GM21526 (cell line): Measurements from ENCODE around the gene PTPRD.
"Not testable (repeated sequence)": the region's sequence is repeated elsewhere in the genome, so short reads cannot be mapped to it uniquely, and the experiment has no call there.

Experiments
- ATAC-seq: cut with Tn5 transposase; IDR thresholded peaks from one replicate; pipeline ENCODE4 v1.9.1; 2021; ENCODE audit warnings: moderate library complexity; ENCODE audit not compliant: unreplicated experiment, low FRiP score

Gene PTPRD

DNA sequence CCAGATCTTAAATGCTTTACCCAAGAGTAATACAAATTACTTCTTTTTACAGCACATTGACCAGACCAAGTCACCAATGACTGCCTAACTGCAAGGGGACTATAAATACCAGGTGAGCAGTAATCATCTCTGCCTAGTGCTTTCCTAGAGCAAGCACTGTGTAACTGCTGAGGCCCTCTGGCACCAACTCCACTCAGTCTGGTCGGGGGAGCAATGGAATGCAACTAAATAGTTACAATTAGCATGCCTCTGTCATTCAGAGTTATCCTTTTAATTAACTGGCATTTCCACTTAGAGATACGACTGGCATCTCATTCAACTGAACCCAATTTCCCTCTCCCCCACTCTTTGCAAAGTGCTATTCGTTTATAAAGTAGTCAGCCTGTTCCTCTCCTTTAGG, 1504.2 kb downstream of the PTPRD start:
- no peak for ATAC-seq

DNA sequence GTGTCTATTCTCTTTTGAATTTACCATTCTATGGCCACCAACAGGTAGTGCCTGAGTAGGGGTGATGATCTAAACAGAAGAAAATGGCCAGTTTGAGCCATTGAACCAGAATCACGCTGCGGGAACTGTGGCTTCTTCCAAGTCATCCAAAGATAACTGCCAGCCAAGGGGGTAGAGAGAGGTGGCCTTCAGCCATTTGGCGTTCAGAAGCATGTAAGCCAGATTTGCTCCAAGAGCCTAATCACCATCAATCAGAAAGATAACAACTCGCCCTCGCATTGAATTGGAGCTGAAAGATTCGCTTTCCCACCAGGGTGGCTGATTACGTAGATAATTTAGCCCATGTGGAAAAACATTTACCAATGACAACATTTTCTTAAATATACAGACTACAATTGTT, 1510.5 kb downstream of the PTPRD start:
- no peak for ATAC-seq

DNA sequence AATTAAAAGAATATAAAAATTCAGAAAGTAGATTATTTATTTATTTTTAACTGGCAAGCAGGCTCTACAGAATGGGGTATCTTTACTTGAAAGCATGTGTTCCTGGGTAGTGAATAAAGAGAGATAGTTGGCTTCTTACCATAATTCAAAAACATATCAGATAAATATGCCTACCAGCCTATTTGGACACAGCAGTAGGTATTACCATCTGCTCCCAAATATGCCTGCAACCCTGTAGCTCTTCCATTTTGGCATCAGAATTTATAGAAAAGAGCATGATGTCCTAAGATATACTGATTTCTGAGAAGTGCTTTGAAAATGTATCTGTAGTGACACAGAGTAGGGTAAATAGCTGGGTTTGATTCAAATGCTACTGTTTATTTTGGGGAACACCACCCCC, 1512.7 kb downstream of the PTPRD start:
- no peak for ATAC-seq

DNA sequence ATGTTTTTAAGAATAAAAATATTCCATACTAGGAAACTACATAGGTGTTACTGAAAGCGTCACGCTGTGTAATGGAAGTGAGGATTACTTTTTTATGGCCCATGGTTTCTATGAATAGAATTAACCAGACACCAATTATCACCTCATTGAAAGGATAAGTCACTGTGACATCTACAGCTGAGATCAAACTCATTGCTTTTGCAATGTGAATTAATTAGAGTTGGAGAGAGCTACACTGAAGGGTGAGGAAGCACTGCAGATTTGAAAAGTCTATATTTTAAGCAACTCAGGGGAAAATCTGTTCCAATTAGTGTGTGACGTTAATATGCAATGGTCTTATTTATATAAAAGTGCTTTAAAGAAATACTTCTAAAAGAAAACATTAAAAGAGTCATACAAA, 1513.2 kb downstream of the PTPRD start:
- no peak for ATAC-seq

DNA sequence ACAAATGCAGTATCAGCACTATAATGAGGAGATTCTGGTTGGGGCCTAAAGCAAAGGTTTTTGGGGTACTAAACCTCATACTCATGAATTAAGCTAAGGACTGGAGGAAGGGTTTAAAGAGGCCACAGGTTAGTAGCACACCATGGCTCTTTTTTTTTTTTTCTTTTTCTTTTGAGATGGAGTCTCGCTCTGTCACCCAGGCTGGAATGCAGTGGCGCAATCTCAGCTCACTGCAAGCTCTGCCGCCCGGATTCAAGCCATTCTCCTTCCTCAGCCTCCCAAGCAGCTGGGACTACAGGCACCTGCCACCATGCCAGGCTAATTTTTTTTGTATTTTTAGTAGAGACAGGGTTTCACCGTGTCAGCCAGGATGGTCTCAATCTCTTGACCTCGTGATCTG, 1515.5 kb downstream of the PTPRD start:
- ATAC-seq = not testable (repeated sequence)

DNA sequence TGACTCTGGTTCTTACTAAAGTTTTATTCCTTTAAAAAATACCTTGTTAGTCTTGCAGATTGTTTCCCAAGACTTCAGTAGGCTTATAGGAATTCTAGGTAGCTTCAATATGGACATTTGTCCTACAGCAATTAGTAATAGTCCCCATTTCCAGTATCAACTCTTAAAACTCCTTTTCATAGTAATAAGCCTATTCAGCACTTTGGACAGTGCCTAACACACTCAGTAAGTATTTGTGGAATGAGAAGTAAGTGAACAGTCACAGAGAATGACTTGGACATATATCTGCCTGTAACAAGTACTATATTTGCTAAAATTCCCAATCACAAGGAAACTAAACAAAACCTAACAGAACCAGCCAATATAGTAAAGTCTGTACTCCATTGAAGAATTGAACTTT, 1521.4 kb downstream of the PTPRD start:
- no peak for ATAC-seq

DNA sequence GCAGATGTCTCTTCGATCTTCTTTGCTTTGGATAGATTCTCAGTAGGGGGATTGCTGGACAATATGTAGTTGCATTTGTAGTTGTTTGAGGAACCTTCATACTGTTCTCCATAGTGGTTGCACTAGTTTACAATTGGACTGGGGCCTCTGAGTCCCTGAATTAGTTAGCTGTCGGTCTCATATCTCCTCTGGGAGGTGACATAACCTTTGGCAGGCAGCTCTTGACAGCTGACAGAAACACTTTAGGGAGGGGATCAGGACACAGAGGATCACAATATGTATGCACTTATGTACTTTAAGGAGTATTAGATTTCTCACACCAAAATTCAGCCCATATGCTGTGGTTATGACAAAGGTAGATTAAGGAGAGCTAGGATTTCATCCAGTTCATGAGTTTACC, 1533.3 kb downstream of the PTPRD start:
- ATAC-seq = no peak

DNA sequence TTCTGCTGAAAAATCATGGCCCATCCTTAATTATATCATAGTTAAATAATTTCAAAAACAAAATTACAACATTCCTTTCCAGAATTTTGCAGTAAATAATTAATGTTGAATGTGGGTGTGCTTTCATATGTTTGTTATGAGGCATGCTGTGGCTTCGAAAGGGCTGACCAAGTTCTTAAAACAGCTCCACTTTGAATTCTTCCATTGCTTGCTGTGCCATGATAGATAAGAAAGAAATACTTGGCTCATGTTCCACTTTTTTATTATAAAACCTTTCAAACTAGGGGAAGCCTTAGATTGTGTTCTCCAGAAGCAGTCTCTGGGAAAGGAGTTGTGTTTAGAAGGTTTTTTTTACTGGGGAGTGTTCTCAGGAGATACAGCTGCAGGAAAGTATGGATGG, 1534.5 kb downstream of the PTPRD start:
- no peak for ATAC-seq

DNA sequence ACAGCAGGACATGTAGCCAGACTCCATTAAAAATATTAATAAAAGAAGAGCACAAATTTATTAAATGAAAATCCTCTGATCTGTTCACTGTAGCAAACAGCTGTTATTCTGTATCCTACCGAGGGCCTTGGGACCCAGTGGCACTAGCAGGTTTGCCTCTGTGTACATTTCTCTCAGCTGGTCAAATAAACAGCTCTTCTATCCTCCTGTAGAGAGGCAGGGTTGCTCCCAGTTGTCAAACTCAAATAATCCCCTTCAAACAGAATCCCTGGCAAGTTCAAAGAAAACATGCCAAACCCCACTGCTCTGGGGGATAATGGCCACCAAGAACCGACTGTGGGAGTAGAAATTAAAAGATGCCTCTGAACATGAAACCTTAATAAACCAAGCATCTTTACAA, 1551.2 kb downstream of the PTPRD start:
- no peak for ATAC-seq

DNA sequence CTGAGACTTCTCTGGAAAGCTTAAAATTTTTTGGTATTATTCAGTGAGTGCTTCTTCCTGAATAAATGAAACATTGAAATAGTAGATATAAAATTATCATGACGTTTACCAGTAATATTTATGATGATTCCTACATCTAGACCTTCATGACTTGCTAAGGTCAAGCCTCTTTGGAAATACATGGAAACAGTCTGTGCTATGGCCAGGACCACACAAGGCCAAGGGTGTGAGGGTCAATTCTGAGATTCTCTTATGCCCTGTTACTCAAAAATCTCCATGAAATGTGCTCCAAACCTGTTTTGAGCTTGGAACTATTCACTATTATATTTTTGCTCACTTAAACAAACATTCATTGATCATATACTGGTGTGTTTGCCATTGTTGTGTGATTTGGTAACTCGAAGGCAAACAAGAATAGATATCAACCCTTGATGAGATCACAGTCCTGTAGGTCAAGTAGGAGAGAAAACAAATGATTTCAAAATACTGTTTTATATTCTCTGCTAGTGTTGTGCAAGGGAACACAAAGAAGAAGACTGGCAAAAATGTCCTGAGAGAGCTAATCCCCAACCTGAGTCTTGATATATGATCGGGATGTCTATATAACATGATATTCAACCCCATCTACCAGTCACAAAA, 1558.3 kb downstream of the PTPRD start:
- no peak for ATAC-seq

DNA sequence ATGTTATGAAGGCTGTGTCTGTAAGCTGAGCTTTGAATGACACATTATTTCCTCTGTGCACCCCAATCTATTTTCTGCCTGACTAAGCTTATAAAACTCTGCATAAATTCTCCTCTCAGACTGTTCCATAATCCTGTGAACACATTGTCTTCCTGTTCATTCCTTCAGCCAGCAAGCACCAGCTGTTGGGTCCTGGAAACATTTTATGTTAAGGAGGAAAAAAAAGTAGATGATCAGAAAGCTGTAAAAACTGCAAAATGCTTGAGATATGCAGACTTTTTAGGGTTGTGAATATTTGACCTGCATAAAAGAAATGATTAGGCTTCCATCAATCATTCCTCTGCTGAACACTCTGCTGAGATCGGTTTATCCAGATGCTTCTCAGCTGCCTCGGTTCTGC, 1567.2 kb downstream of the PTPRD start:
- ATAC-seq = no peak

DNA sequence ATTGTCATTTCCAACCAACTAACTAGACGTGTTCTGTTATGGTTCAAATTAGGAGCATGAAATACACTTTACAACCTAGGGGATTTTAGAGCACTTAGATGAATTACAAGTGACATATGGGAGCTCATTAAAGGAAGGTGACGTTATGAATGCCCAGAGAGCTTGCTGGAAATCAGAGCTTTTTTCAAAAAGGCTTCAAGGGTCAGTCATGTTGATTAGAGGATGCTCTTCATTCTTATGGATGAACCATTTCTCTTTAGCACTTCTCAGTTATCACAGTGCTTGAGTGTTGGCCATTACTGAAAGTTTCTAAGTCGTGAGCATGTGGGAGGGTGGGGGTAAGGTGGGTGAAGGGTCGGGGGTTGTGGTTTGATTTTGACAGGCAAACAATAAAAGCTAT, 1567.7 kb downstream of the PTPRD start:
- no peak for ATAC-seq

DNA sequence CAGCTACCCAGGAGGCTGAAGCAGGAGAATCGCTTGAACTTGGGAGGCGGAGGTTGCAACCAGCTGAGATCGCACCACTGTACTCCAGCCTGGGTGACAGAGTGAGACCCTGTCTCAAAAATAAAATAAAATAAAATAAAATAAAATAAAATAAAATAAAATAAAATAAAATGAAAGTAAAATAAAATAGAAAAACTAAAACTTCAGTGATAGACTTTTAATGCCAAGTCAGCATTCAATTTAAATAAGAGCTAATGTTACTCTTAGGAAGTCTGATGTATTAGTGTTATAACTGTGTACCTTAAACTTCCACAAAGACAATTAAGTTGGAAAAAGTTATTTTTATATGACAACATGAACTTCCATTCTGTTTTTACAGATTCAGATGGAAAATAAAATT, 1569.0 kb downstream of the PTPRD start:
- ATAC-seq = not testable (repeated sequence)

DNA sequence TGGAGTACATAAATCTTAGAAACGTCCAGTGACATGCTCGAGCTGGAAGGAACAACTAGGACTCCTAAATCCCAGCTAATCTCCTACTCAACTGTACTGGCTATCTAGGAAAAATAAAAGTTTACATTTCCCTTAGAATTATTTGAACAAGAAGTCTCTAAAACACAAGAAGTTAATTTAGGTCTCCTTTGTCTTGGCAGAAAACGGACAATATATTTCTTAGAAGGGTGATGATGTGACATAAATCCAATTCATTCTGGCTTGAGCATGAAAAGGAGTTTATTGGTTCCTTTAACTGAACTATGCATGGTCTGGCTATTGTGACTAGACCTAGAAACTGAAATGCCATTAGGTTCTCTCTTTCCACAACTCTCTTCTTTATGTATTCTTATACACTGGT, 1571.0 kb downstream of the PTPRD start:
- no peak for ATAC-seq

DNA sequence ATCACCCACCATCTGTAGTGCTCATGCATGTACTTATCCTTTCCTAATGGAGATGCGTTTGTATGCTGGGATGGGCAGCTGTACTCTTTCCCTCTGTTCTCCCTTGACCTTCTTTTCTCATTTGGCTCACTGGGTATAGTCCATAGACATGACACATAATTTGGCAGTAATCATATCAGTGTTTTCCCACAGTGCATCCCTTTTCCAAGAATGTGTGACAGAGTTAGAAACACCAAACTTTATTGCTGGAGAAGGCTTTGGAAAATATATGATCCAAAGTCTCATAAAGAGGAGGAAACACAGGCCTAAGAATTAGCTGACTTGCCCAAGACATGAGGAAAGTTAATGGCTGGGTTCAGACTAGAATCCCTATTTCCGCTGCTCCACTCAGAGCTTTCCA, 1579.8 kb downstream of the PTPRD start:
- ATAC-seq = no peak

DNA sequence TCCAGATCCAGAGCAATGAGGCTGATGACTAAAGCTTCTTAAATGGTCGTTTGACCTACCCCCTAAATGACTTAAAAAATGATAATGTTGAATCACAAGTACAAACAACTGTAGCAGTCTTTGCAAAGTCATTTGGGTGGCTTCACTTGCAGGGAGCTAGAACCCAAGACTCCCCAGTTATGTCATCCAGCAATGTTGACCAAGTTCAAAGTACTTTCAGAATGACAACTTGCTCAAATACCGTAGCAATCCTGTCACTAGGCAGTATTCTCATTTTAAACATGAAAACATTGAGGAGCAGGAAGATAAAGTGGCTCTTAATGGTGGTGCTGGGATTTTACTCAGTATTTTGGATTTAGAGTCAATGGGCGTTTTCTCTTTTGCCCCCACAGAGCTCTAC, 1596.2 kb downstream of the PTPRD start:
- ATAC-seq = no peak

DNA sequence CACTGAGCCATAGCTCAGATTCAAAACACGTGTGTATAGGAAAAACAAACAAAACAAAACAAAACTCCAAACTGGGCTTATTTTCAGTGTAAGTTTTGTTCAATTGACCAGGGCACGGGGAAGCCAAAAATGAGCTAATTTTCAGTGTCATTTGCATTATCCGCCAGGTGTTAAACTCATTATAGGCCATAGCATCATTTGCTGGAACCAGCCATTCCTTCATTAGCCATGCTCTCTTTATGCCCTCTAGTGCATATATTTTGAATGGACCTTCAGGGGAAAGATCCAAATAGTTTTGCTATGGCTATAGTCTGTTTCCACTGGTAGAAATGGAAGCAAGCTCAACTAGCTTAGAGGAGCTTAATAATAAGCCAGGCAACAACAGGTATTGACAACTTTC, 1608.0 kb downstream of the PTPRD start:
- no peak for ATAC-seq

DNA sequence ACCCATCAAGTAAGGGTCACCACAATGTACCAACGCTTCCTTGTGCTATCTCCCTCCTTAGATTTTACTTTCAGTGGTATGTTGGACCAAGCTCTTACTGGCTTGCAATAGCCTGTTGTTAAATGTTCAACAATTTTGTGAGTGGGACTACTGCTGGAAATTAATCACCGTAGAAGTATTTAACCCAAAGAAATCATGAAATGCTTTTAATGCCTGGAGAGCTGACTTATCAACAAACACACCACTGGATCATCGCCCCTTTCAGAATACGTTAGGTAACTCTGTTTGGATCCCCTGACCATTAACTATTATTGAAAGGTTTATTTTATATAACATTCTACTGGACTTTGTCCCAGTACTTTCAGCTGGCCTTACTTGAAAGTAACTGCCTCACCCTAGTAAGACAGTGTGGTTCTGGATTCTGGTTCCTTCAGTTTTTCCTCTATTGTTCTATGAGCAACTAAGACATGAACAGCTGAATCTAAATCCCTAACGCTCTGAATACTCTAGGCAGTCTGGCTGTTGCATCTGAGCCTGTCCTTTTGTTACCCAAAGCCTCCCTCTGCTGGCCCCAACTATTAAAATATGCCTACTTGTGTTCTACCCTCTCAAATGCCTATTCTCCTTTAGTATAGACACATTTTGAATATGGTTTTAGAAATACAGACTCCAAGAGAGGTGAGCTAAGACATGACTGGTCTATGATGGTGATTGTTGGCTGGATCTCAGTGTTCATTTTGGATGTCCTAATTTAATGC, 1609.8 kb downstream of the PTPRD start:
- ATAC-seq = no peak

DNA sequence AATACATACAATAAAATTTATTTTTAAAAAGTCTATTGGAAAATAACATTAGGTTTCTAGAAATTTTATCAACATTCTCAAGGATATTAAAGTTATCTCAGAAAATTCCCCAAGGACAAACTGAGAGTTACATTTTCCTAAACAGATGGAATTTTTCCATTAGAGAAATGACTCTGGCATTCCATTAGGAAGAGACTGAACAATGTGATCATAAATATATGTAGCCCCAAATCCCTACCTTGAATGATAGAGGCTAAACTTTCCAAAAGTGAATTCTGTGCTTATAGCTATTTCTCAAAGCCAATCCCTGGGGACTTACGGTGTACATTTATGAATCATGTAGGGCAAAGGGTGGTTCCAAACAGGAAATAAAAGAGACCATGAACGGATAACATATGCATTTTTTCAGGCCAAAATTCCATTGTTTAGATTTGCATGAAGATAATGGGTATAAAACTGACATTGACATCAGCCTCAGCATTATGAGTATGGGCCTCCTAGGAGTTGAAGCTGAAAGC, 1632.2 kb downstream of the PTPRD start:
- ATAC-seq = no peak

DNA sequence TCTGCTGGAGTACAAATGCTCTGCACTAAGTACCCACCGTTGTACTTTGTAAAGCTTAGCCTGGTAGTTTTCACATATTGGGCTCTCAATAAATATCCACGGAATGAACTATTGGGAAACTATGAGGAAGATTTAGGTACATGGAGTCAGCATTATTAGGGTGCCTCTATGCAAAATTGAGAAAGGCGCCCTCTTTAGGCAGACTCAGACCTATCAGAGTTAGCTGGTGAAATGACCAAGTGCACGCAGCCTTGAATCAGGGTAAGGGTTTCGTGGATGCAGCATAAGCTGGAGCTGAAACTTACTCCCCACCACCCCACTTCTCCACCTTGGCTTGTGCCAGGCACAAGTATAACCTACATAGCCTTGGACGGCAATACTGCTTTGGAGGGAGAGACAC, 1634.5 kb downstream of the PTPRD start:
- no peak for ATAC-seq

DNA sequence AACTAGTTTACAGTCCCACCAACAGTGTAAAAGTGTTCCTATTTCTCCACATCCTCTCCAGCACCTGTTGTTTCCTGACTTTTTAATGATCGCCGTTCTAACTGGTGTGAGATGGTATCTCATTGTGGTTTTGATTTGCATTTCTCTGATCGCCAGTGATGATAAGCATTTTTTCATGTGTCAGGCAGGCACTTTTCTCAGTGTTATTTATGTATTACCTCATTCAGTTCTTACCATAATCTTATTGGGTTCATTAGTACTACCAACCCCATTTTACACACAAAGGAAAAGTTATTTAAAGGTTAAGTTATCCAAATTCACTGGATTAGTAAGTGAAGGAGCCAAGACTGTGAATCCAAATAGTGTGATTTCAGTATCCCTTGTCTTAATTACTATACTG, 1644.5 kb downstream of the PTPRD start:
- ATAC-seq = not testable (repeated sequence)

DNA sequence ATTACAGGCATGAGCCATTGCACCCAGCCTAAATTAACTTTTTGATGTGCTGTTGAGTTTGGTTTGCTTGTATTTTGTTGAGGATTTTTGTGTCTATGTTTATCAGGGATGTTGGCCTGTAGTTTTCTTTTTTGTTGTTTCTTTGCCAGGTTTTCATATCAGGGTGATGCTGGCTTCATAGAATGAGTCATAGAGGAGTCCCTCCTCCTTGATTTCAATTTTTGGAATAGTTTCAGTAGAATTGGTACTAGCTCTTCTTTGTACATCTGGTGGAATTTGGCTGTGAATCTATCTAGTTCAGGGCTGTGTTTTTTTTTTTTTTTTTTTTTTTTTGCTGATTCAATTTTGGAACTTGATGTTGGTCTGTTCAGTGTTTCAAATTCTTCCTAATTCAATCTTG, 1648.9 kb downstream of the PTPRD start:
- no peak for ATAC-seq
